Keratinocyte (primary cell): ENCODE data around the gene SLC41A1.

Experiments
- EZH2 ChIP-seq: IDR thresholded peaks from one replicate; pipeline ENCODE4 v1.6.1; 2012; ENCODE audit warnings: inconsistent platforms, mild to moderate bottlenecking, low read length, moderate library complexity
- TF ChIP-seq, protein P1 (sequence below), 3 experiments: IDR thresholded peaks in 1 of 3; conservative IDR thresholded peaks in 1 of 3; optimal IDR thresholded peaks in 1 of 3; 2 replicates in 2 of 3; 3 replicates in 1 of 3; pipeline versions ENCODE3 to v1.5.1; 2011; ENCODE audit warnings: low read length in 3 of 3, mild to moderate bottlenecking in 3 of 3, moderate library complexity in 2 of 3, control low read depth in 1 of 3, inconsistent platforms in 1 of 3; ENCODE audit not compliant: insufficient read depth in 2 of 3; ENCODE audit errors: extremely low read depth in 1 of 3

DNA sequence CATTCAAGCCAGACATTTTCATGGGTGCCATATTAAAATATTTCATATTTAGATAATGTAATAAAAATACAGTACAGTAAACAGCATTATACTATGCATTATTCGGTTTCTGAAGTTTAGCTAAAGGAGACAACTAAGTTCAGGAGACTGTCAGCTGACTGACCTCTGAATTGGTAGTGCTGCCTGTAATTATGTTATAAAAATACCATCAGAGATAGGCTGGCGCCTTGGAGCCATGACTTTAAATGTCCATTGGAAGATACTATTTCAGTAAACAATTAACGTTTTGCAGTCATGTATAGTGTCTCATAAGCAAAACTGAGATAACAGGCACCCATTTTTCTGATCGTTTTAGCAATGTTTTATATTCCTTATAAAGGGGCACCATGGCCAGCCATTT is 26.4 kb downstream of the SLC41A1 start:
- TF ChIP-seq, protein P1, sequence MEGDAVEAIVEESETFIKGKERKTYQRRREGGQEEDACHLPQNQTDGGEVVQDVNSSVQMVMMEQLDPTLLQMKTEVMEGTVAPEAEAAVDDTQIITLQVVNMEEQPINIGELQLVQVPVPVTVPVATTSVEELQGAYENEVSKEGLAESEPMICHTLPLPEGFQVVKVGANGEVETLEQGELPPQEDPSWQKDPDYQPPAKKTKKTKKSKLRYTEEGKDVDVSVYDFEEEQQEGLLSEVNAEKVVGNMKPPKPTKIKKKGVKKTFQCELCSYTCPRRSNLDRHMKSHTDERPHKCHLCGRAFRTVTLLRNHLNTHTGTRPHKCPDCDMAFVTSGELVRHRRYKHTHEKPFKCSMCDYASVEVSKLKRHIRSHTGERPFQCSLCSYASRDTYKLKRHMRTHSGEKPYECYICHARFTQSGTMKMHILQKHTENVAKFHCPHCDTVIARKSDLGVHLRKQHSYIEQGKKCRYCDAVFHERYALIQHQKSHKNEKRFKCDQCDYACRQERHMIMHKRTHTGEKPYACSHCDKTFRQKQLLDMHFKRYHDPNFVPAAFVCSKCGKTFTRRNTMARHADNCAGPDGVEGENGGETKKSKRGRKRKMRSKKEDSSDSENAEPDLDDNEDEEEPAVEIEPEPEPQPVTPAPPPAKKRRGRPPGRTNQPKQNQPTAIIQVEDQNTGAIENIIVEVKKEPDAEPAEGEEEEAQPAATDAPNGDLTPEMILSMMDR (optimal IDR thresholded peaks at IDR 0.05 in 1 of 3, IDR thresholded peaks at IDR 0.05 in 1 of 3, conservative IDR thresholded peaks at IDR 0.05 in 1 of 3; ENCODE audit: extremely low read depth in 1 of 3, insufficient read depth in 2 of 3, low read length in 3 of 3), result no peak
- no peak for TF ChIP-seq EZH2
